Measurements from ENCODE around the gene CLCA4. TPM values are rescaled to one million over a fixed set of nuclear protein-coding genes. Genes with fewer than 3 reads are reported as not detected.

The CLCA4 gene
- total RNA-seq, 2 experiments from 2014 or later = not detected

- Histone ChIP-seq H3K27me3 (ENCODE audit: control insufficient read depth in 1 of 2, insufficient read depth in 2 of 2, low read length in 2 of 2) (no peaks in the 10 kb centered on the region), H3K4me3 (ENCODE audit: low read length) (no peak overlapping the region), H3K9me3 (ENCODE audit: control insufficient read depth in 1 of 2, insufficient read depth in 1 of 2, low read length in 2 of 2) (peaks cover 0 to 11% of the 10 kb centered on the region in 2 experiments), H3K4me1 (ENCODE audit: insufficient read depth, low read length) (no peaks in the 10 kb centered on the region), H3K27ac (ENCODE audit: low read depth in 1 of 2, low read length in 2 of 2) (no peak overlapping the region), H3K36me3 (ENCODE audit: insufficient read depth, low read length) (no peaks in the 10 kb centered on the region)
- Mint-ChIP-seq H3K4me3 (no peak overlapping the region), H3K4me1 (ENCODE audit: low read depth) (no peaks in the 10 kb centered on the region), H3K36me3 (ENCODE audit: low read depth) (no peaks in the 10 kb centered on the region), H3K27ac (no peak overlapping the region), H3K9me3 (no peaks in the 10 kb centered on the region), H3K27me3 (no peaks in the 10 kb centered on the region)
- intact Hi-C loops (cut with DNase I, micrococcal nuclease) = no loop called here
- no peak for TF ChIP-seq CTCF (IDR thresholded peaks at IDR 0.05)
- ChIA-PET POLR2A (no interaction called here), CTCF (no interaction called here)
- ATAC-seq (ENCODE audit: poor library complexity) = no peak
- DNase-seq = no peak
These were observed 23.1 kb upstream of the CLCA4 start for GRCh38 chr1:86523670-86524354.

DNA sequence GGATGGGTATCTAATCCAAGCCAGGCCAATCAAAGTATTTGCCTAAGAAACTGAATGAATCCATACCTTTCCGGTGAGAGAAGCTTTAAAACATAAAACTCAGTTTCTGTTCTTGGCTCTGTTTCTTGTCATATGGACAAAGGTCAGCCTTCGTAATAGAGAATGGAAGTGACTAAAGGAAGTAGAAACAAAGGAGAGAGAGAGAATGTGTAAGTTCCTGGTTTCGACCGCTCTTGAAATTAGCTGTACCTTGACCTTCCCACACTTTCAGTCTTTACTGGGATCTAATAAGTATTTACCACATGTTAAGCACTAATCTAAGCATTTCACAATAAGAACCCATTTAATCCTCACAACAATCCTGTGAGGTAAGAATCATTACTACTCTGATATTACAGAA is 19.6 kb upstream of the CLCA4 start:
- H3K4me3 ChIP-seq (ENCODE audit: low read length) = no peak overlapping the region
- no peaks in the 10 kb centered on the region for H3K36me3 Mint-ChIP-seq (ENCODE audit: low read depth)
- H3K27ac Mint-ChIP-seq = no peak overlapping the region
- no peaks in the 10 kb centered on the region for H3K4me1 ChIP-seq (ENCODE audit: insufficient read depth, low read length)
- TF ChIP-seq CTCF (IDR thresholded peaks at IDR 0.05) = no peak
- H3K36me3 ChIP-seq (ENCODE audit: insufficient read depth, low read length) = no peaks in the 10 kb centered on the region
- no peak overlapping the region for H3K4me3 Mint-ChIP-seq
- H3K27me3 Mint-ChIP-seq = peaks cover 4% of the 10 kb centered on the region
- H3K9me3 ChIP-seq (ENCODE audit: control insufficient read depth in 1 of 2, insufficient read depth in 1 of 2, low read length in 2 of 2) = peaks cover under 1 to 11% of the 10 kb centered on the region in 2 experiments
- DNase-seq = no peak
- intact Hi-C loops (cut with DNase I, micrococcal nuclease) = no loop called here
- H3K4me1 Mint-ChIP-seq (ENCODE audit: low read depth) = no peaks in the 10 kb centered on the region
- ChIA-PET POLR2A (no interaction called here), CTCF (no interaction called here)
- no peak for ATAC-seq (ENCODE audit: poor library complexity)
- H3K9me3 Mint-ChIP-seq = no peaks in the 10 kb centered on the region
- no peak overlapping the region for H3K27ac ChIP-seq (ENCODE audit: low read depth in 1 of 2, low read length in 2 of 2)
- H3K27me3 ChIP-seq (ENCODE audit: control insufficient read depth in 1 of 2, insufficient read depth in 2 of 2, low read length in 2 of 2) = no peaks in the 10 kb centered on the region

GRCh38 chr1:86530211-86530845 is 16.6 kb upstream of the CLCA4 start:
- H3K4me1 ChIP-seq (ENCODE audit: insufficient read depth, low read length) = no peaks in the 10 kb centered on the region
- intact Hi-C loops (cut with DNase I, micrococcal nuclease) = no loop called here
- CTCF ChIA-PET = no interaction called here
- no peak for TF ChIP-seq CTCF (IDR thresholded peaks at IDR 0.05)
- no peak for DNase-seq
- no peak overlapping the region for H3K4me3 Mint-ChIP-seq
- no peak for ATAC-seq (ENCODE audit: poor library complexity)
- H3K4me1 Mint-ChIP-seq (ENCODE audit: low read depth) = no peaks in the 10 kb centered on the region
- H3K27me3 ChIP-seq (ENCODE audit: control insufficient read depth in 1 of 2, insufficient read depth in 2 of 2, low read length in 2 of 2) = no peaks in the 10 kb centered on the region
- H3K4me3 ChIP-seq (ENCODE audit: low read length) = no peak overlapping the region
- POLR2A ChIA-PET = no interaction called here
- H3K9me3 Mint-ChIP-seq = no peaks in the 10 kb centered on the region
- peaks cover 22% of the 10 kb centered on the region for H3K27me3 Mint-ChIP-seq
- H3K9me3 ChIP-seq (ENCODE audit: control insufficient read depth in 1 of 2, insufficient read depth in 1 of 2, low read length in 2 of 2) = peaks cover 0 to 4% of the 10 kb centered on the region in 2 experiments
- no peak overlapping the region for H3K27ac Mint-ChIP-seq
- H3K36me3 ChIP-seq (ENCODE audit: insufficient read depth, low read length) = no peaks in the 10 kb centered on the region
- H3K36me3 Mint-ChIP-seq (ENCODE audit: low read depth) = no peaks in the 10 kb centered on the region
- H3K27ac ChIP-seq (ENCODE audit: low read depth in 1 of 2, low read length in 2 of 2) = no peak overlapping the region
